ENCODE results near the gene RAB5B. TPM values are rescaled to one million over a fixed set of nuclear protein-coding genes. Genes with fewer than 3 reads are reported as not detected.
A peak's percentile ranks its signal among the peaks of the same experiment; 100 is the strongest.

RAB5B gene
- total RNA-seq, 1 donor: 111 TPM

DNA sequence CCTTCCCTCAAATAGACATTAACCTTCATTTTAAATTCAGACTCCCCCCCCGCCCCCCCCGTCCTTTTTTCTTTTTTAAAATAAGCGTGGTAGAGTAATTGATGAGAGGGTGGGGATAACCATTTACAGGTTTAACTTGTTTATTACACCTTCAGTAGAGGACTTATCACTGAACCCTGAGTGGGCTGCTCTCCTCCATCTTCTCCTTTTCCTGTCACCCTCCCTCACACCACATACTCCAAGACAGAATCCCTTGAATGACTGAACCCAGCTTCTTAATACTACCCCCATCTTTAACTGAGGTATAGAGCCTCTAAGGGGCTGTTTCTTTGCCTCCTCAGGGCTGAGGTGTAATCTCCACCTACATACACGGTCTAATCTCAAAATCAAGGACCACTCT is 43.3 kb downstream of the RAB5B start:
- TF ChIP-seq, protein P1, sequence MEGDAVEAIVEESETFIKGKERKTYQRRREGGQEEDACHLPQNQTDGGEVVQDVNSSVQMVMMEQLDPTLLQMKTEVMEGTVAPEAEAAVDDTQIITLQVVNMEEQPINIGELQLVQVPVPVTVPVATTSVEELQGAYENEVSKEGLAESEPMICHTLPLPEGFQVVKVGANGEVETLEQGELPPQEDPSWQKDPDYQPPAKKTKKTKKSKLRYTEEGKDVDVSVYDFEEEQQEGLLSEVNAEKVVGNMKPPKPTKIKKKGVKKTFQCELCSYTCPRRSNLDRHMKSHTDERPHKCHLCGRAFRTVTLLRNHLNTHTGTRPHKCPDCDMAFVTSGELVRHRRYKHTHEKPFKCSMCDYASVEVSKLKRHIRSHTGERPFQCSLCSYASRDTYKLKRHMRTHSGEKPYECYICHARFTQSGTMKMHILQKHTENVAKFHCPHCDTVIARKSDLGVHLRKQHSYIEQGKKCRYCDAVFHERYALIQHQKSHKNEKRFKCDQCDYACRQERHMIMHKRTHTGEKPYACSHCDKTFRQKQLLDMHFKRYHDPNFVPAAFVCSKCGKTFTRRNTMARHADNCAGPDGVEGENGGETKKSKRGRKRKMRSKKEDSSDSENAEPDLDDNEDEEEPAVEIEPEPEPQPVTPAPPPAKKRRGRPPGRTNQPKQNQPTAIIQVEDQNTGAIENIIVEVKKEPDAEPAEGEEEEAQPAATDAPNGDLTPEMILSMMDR (IDR thresholded peaks at IDR 0.05; ENCODE audit: insufficient read depth, low read depth, low read length): no peak
- no peak for DNase-seq (ENCODE audit: low read depth)
- H3K4me3 ChIP-seq (ENCODE audit: low read depth, low read length): no peak overlapping the region

DNA sequence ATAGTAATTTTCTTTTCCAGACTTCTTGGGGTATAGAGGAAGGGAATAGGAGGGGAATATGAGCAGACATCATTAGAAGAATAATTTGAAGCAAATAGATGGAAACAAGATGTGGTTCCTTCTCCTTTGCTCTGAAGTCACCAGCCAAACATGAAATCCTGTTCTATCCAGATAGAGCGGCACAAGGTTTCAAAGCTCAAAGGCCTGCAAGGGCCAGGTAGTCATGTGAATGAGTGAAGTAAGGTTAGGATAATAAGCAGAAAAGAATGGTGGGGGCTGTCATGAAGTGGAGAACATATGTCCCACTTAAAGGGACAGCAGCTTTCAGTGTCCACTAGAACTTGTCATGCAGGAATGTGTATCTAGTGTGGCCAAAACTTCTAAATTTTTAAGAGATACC is 44.5 kb downstream of the RAB5B start:
- no peak overlapping the region for H3K4me3 ChIP-seq (ENCODE audit: low read depth, low read length)
- DNase-seq (ENCODE audit: low read depth): no peak
- TF ChIP-seq, protein P1 (IDR thresholded peaks at IDR 0.05; ENCODE audit: insufficient read depth, low read depth, low read length): no peak

DNA sequence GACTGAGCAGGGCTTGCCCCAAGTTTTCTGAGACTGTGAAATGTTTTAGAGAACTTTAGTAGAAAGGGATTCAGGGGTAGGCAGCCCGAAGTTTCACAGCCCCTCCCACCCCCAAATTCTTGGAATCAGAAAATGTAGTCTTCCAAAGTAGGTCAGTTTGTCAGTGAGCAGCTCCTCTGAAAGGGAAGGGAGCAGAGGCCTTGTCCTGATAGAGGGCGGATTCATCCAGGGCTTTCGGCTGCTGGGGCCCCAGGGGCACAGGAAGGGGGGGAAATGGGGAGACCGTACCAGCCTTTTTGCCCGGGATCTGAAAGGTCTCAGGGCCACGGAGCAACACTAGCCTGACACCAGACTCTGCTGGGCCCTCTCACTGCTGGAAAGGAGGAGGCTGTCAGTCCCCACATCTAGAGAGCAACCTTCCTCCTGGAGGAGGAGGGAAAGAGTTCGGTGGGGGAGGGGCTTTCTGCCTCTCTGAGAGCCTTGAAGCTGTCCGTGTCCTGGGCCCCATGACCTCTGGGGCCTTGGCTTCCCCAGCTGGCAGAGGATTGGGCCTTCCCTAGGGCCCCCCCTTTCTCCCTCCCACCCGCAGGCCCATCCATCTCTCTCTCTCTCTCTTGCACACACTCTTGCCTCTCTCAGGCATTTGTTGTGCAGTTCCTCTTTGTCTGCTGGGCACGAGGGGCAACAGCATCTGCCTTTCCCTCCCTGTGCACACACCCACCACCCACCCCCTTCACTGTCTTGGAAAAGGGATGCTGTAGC is 46.7 kb downstream of the RAB5B start, which contains the start of gene IKZF4:
IKZF4 (plus strand) TSS at position 621 of the 762 bp plus-strand sequence. CDS start 451 bp downstream, outside the sequence.
- peak; percentile 85 for DNase-seq (ENCODE audit: low read depth)
- peak within 1 kb of the TSS; percentile 52 for H3K4me3 ChIP-seq (ENCODE audit: low read depth, low read length)
- TF ChIP-seq, protein P1 (IDR thresholded peaks at IDR 0.05; ENCODE audit: insufficient read depth, low read depth, low read length): no peak

DNA sequence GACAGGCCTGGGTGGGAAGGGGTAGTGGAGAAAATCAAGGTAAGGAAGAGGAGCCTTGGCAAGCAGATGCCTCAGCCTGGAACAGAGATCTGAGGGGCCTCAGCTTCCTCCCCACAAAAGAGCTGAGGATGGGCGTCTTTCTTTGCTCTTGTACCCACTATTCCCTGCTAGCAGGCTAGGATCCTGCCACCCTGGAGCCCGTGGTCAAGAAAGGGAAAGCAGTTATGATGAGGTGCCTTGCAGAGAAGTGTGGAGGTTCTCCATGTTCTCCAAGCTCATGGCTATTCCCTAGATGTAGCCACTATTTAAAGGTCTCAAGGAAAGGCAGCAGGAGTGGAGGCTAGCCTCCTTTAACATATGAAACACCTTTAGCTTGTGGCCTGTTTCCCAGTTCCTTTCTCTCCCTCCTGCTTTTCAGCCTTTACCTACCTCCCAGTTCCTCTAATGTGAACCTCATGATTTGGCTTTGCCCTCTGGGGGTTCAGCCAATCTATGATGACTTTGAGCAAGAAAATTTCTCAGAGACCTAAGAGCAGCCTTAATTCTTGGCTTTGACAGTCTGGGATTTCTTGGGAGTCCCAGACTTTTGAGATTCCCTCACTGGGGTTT is 48.1 kb downstream of the RAB5B start:
- no peak for DNase-seq (ENCODE audit: low read depth)
- H3K4me3 ChIP-seq (ENCODE audit: low read depth, low read length): peak overlapping the region; percentile 52
- TF ChIP-seq, protein P1 (IDR thresholded peaks at IDR 0.05; ENCODE audit: insufficient read depth, low read depth, low read length): no peak

DNA sequence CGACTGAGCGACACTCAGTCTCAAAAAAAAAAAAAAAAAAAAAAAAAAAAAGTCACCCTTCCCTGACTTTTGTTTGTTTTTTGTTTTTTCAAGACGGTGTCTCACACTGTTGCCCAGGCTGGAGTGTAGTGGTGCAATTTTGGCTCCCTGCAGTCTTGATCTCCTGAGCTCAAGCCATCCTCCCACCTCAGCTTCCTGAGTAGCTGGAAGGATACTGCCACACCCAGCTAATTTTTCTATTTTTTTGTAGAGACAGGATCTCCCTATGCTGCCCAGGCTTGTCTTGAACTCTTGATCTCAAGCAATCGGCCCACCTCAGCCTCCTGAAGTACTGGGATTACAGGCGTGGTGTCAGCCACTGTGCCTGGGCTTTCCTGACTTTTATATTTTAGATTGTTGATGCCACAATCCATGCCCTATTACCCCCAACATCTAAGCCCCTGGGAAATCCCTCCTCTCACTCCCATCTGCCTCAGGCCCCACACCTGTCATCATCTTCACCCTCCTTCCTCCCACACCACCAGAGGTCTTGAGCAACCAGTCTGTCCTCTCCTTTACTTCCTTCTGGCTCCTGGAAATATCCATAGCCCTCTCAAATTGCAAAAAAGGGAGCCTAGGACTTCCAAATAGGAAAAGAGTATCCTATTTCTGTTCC is 54.8 kb downstream of the RAB5B start:
- no peak overlapping the region for H3K4me3 ChIP-seq (ENCODE audit: low read depth, low read length)
- no peak for DNase-seq (ENCODE audit: low read depth)
- TF ChIP-seq, protein P1 (IDR thresholded peaks at IDR 0.05; ENCODE audit: insufficient read depth, low read depth, low read length): peak; percentile 3

DNA sequence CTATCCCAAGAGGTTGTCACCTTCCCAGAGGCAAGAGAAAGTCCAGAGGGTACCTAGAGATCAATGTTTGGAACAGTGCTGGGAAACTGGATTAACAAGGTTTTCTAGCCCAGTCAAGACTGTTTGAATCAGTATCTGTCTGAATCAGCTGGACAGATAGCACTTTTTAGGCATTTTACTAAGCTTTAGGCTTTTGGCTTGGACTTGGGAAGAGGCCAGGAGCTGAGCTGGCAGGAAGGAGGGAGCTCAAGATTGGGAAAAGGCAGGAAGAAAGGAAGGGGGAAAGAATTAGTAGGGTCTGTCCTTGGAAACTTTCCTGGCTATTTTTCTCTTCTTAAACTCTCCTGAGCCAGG is 55.3 kb downstream of the RAB5B start:
- TF ChIP-seq, protein P1 (IDR thresholded peaks at IDR 0.05; ENCODE audit: insufficient read depth, low read depth, low read length): no peak
- DNase-seq (ENCODE audit: low read depth): peak; percentile 56
- no peak overlapping the region for H3K4me3 ChIP-seq (ENCODE audit: low read depth, low read length)

All from fibroblast of villous mesenchyme (primary cell).